ENCODE data around the gene PIP5K1C. TPM values are rescaled to one million over a fixed set of nuclear protein-coding genes. Genes with fewer than 3 reads are reported as not detected.

Gene PIP5K1C
- 34.0 to 36.2 TPM (median 36.0 TPM) in 3 replicates for total RNA-seq (2021)
- percentile 46 among the genes with signal in this experiment for Bru-seq, nascent RNA
- long read RNA-seq, experiment 1, full-length matches to known transcripts = 91 of 167 reads
- long read RNA-seq, experiment 1, partial matches to known transcripts = 23 of 167 reads
- long read RNA-seq, experiment 1, other reads (novel, unspliced or antisense) = 53 of 167 reads
- long read RNA-seq, experiment 2, full-length matches to known transcripts = 12 of 62 reads
- long read RNA-seq, experiment 2, partial matches to known transcripts = 10 of 62 reads
- long read RNA-seq, experiment 2, other reads (novel, unspliced or antisense) = 40 of 62 reads
- long read RNA-seq, experiment 3 = 0 reads

GRCh38 chr19:3700242-3701032 lies at the start of gene PIP5K1C:
Gene PIP5K1C, minus strand, starts transcription at chr19:3700468. Its CDS starts 78 bp downstream, at chr19:3700390.
- peak; percentile 95 for ATAC-seq

GRCh38 chr19:3748965-3749364 lies 48.7 kb upstream of the PIP5K1C start:
- Mint-ChIP-seq H3K27me3 (ENCODE audit: low read depth) (no peaks in the 10 kb centered on the region), H3K4me3 (no peak overlapping the region), H3K36me3 (peaks cover 14% of the 10 kb centered on the region), H3K27ac (no peak overlapping the region), H3K4me1 (no peaks in the 10 kb centered on the region), H3K9me3 (no peaks in the 10 kb centered on the region)
- ChIA-PET CTCF (interaction anchor here (0.6 to 0.7 kb wide), 2 partner anchors 110 to 125 kb away, joined by 3 read pairs; no protein-coding TSS in a partner anchor), POLR2A (no interaction called here)
- DNase-seq (ENCODE audit: low spot score) = no peak
- ATAC-seq = no peak
- TF ChIP-seq FOXP4 (CRISPR knock-in tag; IDR thresholded peaks at IDR 0.05) (no peak), ZNF512 (CRISPR knock-in tag; IDR thresholded peaks at IDR 0.05; ENCODE audit: borderline replicate concordance) (no peak), ZNF416 (CRISPR knock-in tag; IDR thresholded peaks at IDR 0.05) (no peak), ATF1 (CRISPR knock-in tag; IDR thresholded peaks at IDR 0.05) (no peak), ZNF232 (CRISPR knock-in tag; IDR thresholded peaks at IDR 0.05) (no peak), NR3C1 (CRISPR knock-in tag; conservative IDR thresholded peaks at IDR 0.05; ENCODE audit: low read depth) (no peak), CREB1 (CRISPR knock-in tag; IDR thresholded peaks at IDR 0.05) (no peak), ESRRA (CRISPR knock-in tag; IDR thresholded peaks at IDR 0.05; ENCODE audit: borderline replicate concordance) (no peak), NFYB (CRISPR knock-in tag; conservative IDR thresholded peaks at IDR 0.05; ENCODE audit: low read depth) (no peak), TCF7 (CRISPR knock-in tag; IDR thresholded peaks at IDR 0.05; ENCODE audit: low read depth) (no peak), ZNF425 (CRISPR knock-in tag; conservative IDR thresholded peaks at IDR 0.05) (no peak), MYBL2 (CRISPR knock-in tag; IDR thresholded peaks at IDR 0.05) (no peak), JUN (CRISPR knock-in tag; IDR thresholded peaks at IDR 0.05) (no peak), ZNF423 (CRISPR knock-in tag; IDR thresholded peaks at IDR 0.05) (no peak)

More at GRCh38 chr19:3700242-3701032, at the start of gene PIP5K1C:
- H3K9me3 Mint-ChIP-seq = peaks cover 11% of the 10 kb centered on the region
- CTCF ChIA-PET = interaction anchor here (0.5 to 3.0 kb wide), 9 partner anchors 9 to 508 kb away, joined by 3 to 22 read pairs (median 4); partner anchors contain the start of gene TJP3
- peak within 1 kb of the TSS; percentile 78 for H3K4me3 Mint-ChIP-seq
- peaks cover 2% of the 10 kb centered on the region; the same call in 1 of the 2 replicates for H3K27me3 Mint-ChIP-seq (ENCODE audit: low read depth)
- H3K4me1 Mint-ChIP-seq = peaks cover 3% of the 10 kb centered on the region; the same call in 1 of the 2 replicates
- DNase-seq (ENCODE audit: low spot score) = peak; percentile 93
- H3K36me3 Mint-ChIP-seq = no peaks in the 10 kb centered on the region
- peak within 1 kb of the TSS; percentile 68 for H3K27ac Mint-ChIP-seq
- TF ChIP-seq ETV6 (CRISPR knock-in tag; IDR thresholded peaks at IDR 0.05) (no peak), PREB (CRISPR knock-in tag; IDR thresholded peaks at IDR 0.05; ENCODE audit: borderline replicate concordance) (no peak), SMAD4 (CRISPR knock-in tag; IDR thresholded peaks at IDR 0.05) (no peak), CTCF (IDR thresholded peaks at IDR 0.05) (peak; percentile 51; the same call in 1 of the 2 replicates), FOXP1 (CRISPR knock-in tag; IDR thresholded peaks at IDR 0.05; ENCODE audit: borderline replicate concordance) (0 out of 2 replicates have a peak, but pooled peaks have one; percentile 58), SP1 (CRISPR knock-in tag; conservative IDR thresholded peaks at IDR 0.05) (peak; percentile 93), CBFB (CRISPR knock-in tag; IDR thresholded peaks at IDR 0.05; ENCODE audit: low read depth) (0 out of 2 replicates have a peak, but pooled peaks have one; percentile 61), JUN (CRISPR knock-in tag; IDR thresholded peaks at IDR 0.05) (no peak), NFYB (CRISPR knock-in tag; conservative IDR thresholded peaks at IDR 0.05; ENCODE audit: low read depth) (peak; percentile 61), ATF3 (CRISPR knock-in tag; conservative IDR thresholded peaks at IDR 0.05) (no peak)
- POLR2A ChIA-PET = no interaction called here
